Measurements from ENCODE around the gene OGN. TPM values are rescaled to one million over a fixed set of nuclear protein-coding genes. Genes with fewer than 3 reads are reported as not detected.

OGN gene
- total RNA-seq, result 43.5 and 56.6 TPM in 2 replicates
- polyA plus RNA-seq, result 12.6 and 16.7 TPM in 2 replicates

DNA sequence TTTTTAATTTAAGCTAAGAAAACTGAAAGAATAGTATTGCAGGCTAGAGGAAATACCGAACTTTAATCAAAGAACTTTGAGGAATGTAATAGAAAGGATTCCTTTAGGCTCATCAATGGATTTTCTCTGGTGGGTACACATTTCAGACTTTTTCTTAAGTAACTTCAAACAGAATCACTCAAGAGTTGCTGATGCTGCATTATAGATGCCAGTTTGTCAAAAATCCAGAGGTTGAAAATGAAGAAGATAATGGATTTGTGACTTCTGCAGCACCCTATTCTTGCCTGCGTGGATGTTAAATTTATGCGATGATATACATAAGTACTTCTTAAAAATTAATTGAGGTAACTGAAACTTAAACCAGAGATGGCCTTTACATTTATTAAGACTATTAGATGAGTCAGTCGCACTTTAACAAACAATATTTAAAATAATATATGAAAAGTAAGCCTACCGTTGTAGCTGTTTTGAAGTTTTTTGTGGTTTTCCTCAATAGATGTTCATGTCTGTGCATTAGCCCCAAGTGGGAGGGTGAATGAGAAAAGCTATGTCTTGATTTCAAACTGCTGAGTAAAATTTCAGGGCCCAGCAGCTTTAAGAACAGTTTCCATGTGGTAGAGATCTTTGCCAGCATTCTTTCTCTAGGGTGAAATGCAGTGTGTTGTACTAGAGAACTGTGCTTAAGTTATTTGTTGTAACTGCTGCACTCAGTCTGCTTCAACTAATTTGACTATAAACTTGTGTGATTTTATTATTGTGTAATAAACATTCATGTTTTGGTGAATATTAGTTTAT, at the start of gene OGN:
TSS of gene OGN (minus strand) at position 537 of the 795 bp plus-strand sequence. CDS start 1,171 bp downstream, outside the sequence.
- H3K4me3 ChIP-seq, result no peak within 1 kb of the TSS
- no peaks in the 10 kb centered on the region for H3K27me3 ChIP-seq
- WGBS (ENCODE audit: low lambda C conversion rate, missing lambda C conversion rate), result 71% methylated on average over 5 of the region's 5 CpGs
- H3K4me2 ChIP-seq, result peak within 1 kb of the TSS; percentile 39
- peaks cover 11% of the 10 kb centered on the region for H3K4me1 ChIP-seq (ENCODE audit: insufficient read depth)
- peak within 1 kb of the TSS; percentile 29 for H3K27ac ChIP-seq
- H4K20me1 ChIP-seq (ENCODE audit: insufficient read depth, poor library complexity, severe bottlenecking), result no peaks in the 10 kb centered on the region
- no peaks in the 10 kb centered on the region for H3K36me3 ChIP-seq (replicated peaks; ENCODE audit: insufficient read depth, low read depth)
- H2AFZ ChIP-seq, result no peak within 1 kb of the TSS
- no peaks in the 10 kb centered on the region for H3K79me2 ChIP-seq
- no peaks in the 10 kb centered on the region for H3K9me2 ChIP-seq (replicated peaks; ENCODE audit: insufficient read depth)
- no peaks in the 10 kb centered on the region for H3K9me3 ChIP-seq (ENCODE audit: low read depth)
- DNase-seq (ENCODE audit: low spot score), result peak; percentile 11
- no peak for TF ChIP-seq CTCF (IDR thresholded peaks at IDR 0.05; ENCODE audit: poor library complexity)
- TF ChIP-seq EZH2 (IDR thresholded peaks at IDR 0.05; ENCODE audit: borderline replicate concordance), result no peak
- no peak for TF ChIP-seq EZH2phosphoT487 (IDR thresholded peaks at IDR 0.05; ENCODE audit: low read depth, severe bottlenecking, unreplicated experiment)

DNA sequence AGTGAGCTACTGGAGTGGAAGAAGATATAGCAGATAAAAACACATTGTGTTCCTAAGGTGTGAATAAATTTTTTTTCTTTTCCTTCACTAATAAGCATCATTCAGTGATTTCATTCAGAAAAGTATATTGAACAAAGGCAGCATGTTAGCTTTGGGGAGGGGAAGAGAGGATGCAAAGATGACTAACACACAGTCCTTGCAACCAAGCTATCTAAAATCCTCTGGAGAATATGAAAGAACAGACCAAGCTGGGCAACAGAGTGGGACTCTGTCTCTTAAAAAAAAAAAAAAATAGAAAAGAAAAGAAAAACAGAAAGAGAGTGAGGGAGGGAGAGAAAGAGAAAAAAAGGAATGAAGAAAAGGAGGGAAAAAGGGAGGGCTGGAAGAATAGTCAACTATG, 42.2 kb upstream of the OGN start:
- Histone ChIP-seq H3K4me3 (no peak overlapping the region), H3K79me2 (no peaks in the 10 kb centered on the region), H3K4me1 (ENCODE audit: insufficient read depth) (no peaks in the 10 kb centered on the region), H3K4me2 (no peak overlapping the region), H3K27ac (no peak overlapping the region), H3K9me3 (ENCODE audit: low read depth) (no peaks in the 10 kb centered on the region), H3K9me2 (replicated peaks; ENCODE audit: insufficient read depth) (no peaks in the 10 kb centered on the region), H2AFZ (no peak overlapping the region), H4K20me1 (ENCODE audit: insufficient read depth, poor library complexity, severe bottlenecking) (no peaks in the 10 kb centered on the region), H3K27me3 (no peaks in the 10 kb centered on the region), H3K36me3 (replicated peaks; ENCODE audit: insufficient read depth, low read depth) (no peaks in the 10 kb centered on the region)
- TF ChIP-seq CTCF (IDR thresholded peaks at IDR 0.05; ENCODE audit: poor library complexity) (no peak), EZH2phosphoT487 (IDR thresholded peaks at IDR 0.05; ENCODE audit: low read depth, severe bottlenecking, unreplicated experiment) (no peak), EZH2 (IDR thresholded peaks at IDR 0.05; ENCODE audit: borderline replicate concordance) (no peak)
- no peak for DNase-seq (ENCODE audit: low spot score)

DNA sequence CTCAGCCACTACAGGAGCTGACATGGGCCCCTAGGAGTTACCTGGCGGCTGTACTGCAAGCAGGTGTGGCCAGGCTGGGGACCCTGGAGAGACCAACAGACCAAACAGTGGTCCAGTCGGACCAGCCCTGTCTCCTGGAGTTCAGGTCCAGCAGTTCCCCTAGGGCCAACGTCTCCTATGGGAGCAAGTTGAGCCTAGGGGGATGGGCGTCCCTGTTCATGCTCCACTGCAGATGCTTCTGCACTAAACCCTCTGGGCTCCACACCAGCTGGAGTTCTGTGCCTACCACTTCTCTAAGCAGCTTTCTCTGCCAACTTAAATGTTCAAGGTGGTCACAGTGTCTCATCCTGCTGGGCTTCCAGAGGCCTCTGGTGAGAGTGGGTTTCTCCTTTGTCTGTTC, 40.5 kb upstream of the OGN start:
- H3K4me3 ChIP-seq, result no peak overlapping the region

More for the DNA sequence above, 40.5 kb upstream of the OGN start:
- Histone ChIP-seq H4K20me1 (ENCODE audit: insufficient read depth, poor library complexity, severe bottlenecking) (no peaks in the 10 kb centered on the region), H3K27ac (no peak overlapping the region), H3K9me3 (ENCODE audit: low read depth) (no peaks in the 10 kb centered on the region), H3K79me2 (no peaks in the 10 kb centered on the region), H3K9me2 (replicated peaks; ENCODE audit: insufficient read depth) (no peaks in the 10 kb centered on the region), H2AFZ (no peak overlapping the region), H3K27me3 (no peaks in the 10 kb centered on the region), H3K4me1 (ENCODE audit: insufficient read depth) (no peaks in the 10 kb centered on the region), H3K36me3 (replicated peaks; ENCODE audit: insufficient read depth, low read depth) (no peaks in the 10 kb centered on the region), H3K4me2 (no peak overlapping the region)
- TF ChIP-seq EZH2 (IDR thresholded peaks at IDR 0.05; ENCODE audit: borderline replicate concordance) (no peak), EZH2phosphoT487 (IDR thresholded peaks at IDR 0.05; ENCODE audit: low read depth, severe bottlenecking, unreplicated experiment) (no peak), CTCF (IDR thresholded peaks at IDR 0.05; ENCODE audit: poor library complexity) (no peak)
- WGBS (ENCODE audit: low lambda C conversion rate, missing lambda C conversion rate), result 90% methylated on average over 4 of the region's 4 CpGs
- DNase-seq (ENCODE audit: low spot score), result no peak
